A673 (cell line): ENCODE results near the gene MFSD1. TPM values are rescaled to one million over a fixed set of nuclear protein-coding genes. Genes with fewer than 3 reads are reported as not detected.
A peak's percentile ranks its signal among the peaks of the same experiment; 100 is the strongest.

ENCODE experiments used
- BruUV-seq: library from RNA; stranded (reverse); fragments of 400-500 nt; replicated peaks from 2 replicates; lab custom pipeline; 2021; lab: Mats Ljungman, UMichigan
- CTCF ChIA-PET: fragments of 300-600 bp; sonication (Branson Sonifier 250); formaldehyde crosslinking; loops from one replicate; lab custom pipeline; 2022; ENCODE audit warnings: antibody characterized with exemption; lab: Charles Lee
- POLR2A ChIA-PET: fragments of 300-600 bp; sonication (Branson Sonifier 250); formaldehyde crosslinking; loops from one replicate; lab custom pipeline; 2022; ENCODE audit warnings: antibody characterized with exemption; ENCODE audit not compliant: low non-redundant PET; lab: Charles Lee
- DNase-seq: peaks from one replicate; pipeline ENCODE4 v3.0.0-alpha.2; 2015; ENCODE audit warnings: low spot score
- H3K27ac ChIP-seq: fragments of 200-600 bp; sonication (generic); 2 replicates; pipeline ENCODE4 v1.5.1; 2016; ENCODE audit warnings: mixed run types, low read depth, mild to moderate bottlenecking, mixed read lengths, antibody characterized with exemption, low read length; ENCODE audit not compliant: poor library complexity, severe bottlenecking
- H3K27me3 ChIP-seq: fragments of 200-600 bp; sonication (generic); replicated peaks from 2 replicates; pipeline ENCODE4 v1.6.1; 2017; ENCODE audit warnings: mixed run types, low read depth, mild to moderate bottlenecking, mixed read lengths, antibody characterized with exemption, low read length; ENCODE audit not compliant: insufficient read depth, poor library complexity
- H3K36me3 ChIP-seq: fragments of 200-600 bp; sonication (generic); 2 replicates; pipeline ENCODE4 v1.6.1; 2016; ENCODE audit warnings: mixed run types, mild to moderate bottlenecking, mixed read lengths, antibody characterized with exemption, low read length; ENCODE audit not compliant: insufficient read depth, poor library complexity, severe bottlenecking
- H3K4me1 ChIP-seq: fragments of 200-600 bp; sonication (generic); 2 replicates; pipeline ENCODE4 v1.6.1; 2017; ENCODE audit warnings: mixed run types, mild to moderate bottlenecking, mixed read lengths, antibody characterized with exemption, low read length; ENCODE audit not compliant: insufficient read depth, poor library complexity, severe bottlenecking
- H3K4me3 ChIP-seq: fragments of 200-600 bp; sonication (generic); 2 replicates; pipeline ENCODE4 v1.5.1; 2016; ENCODE audit warnings: low read depth, mixed run types, mild to moderate bottlenecking, mixed read lengths, low read length; ENCODE audit not compliant: poor library complexity, severe bottlenecking
- H3K9me3 ChIP-seq: fragments of 200-600 bp; sonication (generic); 2 replicates; pipeline ENCODE4 v1.6.1; 2016; ENCODE audit warnings: mixed run types, low read depth, mild to moderate bottlenecking, mixed read lengths, antibody characterized with exemption, low read length; ENCODE audit not compliant: poor library complexity, severe bottlenecking
- EZH2 ChIP-seq: fragments of 200-600 bp; sonication (generic); IDR thresholded peaks from 2 replicates; pipeline ENCODE4 v1.6.1; 2017; ENCODE audit warnings: borderline replicate concordance, low read depth, mild to moderate bottlenecking, mixed read lengths, antibody characterized with exemption, low read length; ENCODE audit not compliant: poor library complexity, severe bottlenecking
- intact Hi-C: fragments of 100-400 bp; cut with micrococcal nuclease; formaldehyde crosslinking; loops from one replicate; pipeline ENCODE4 v1.10.0; 2022; ENCODE audit not compliant: unreplicated experiment
- total RNA-seq: library from RNA; stranded (reverse); gene quantifications from 2 replicates; pipeline ENCODE4 v1.2.3, GENCODE V29; 2021
- TF ChIP-seq, protein P1 (sequence below): fragments of 300-800, 200-600 bp; sonication (generic); conservative IDR thresholded peaks from 2 replicates; pipeline ENCODE4 v1.5.1; 2017; ENCODE audit warnings: low read depth, mild to moderate bottlenecking, antibody characterized with exemption, low read length, moderate library complexity, mixed read lengths

Gene MFSD1
- total RNA-seq, 1 experiment from 2014 or later = 15.2 TPM

DNA sequence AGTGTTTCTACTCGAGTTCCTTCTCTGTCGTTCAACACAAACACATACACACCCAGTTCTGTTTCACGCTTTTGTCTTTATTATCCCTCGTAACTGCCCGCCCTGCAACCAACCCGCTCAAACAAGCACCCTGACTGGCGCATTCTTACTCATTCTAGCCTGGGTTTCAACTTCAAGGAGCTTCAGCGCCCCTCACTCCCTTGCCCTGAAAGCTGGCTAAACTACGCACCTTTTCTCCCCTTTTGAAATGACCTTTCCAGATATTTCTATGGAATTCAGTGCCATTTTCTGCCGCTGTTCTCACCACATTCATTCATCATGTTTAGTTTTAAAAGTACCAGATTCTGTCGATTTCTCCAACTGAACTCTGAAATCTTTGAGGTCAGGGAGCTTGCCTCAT is 653 bp upstream of the MFSD1 start:
- no peak for DNase-seq
- BruUV-seq = no TSS peak

DNA sequence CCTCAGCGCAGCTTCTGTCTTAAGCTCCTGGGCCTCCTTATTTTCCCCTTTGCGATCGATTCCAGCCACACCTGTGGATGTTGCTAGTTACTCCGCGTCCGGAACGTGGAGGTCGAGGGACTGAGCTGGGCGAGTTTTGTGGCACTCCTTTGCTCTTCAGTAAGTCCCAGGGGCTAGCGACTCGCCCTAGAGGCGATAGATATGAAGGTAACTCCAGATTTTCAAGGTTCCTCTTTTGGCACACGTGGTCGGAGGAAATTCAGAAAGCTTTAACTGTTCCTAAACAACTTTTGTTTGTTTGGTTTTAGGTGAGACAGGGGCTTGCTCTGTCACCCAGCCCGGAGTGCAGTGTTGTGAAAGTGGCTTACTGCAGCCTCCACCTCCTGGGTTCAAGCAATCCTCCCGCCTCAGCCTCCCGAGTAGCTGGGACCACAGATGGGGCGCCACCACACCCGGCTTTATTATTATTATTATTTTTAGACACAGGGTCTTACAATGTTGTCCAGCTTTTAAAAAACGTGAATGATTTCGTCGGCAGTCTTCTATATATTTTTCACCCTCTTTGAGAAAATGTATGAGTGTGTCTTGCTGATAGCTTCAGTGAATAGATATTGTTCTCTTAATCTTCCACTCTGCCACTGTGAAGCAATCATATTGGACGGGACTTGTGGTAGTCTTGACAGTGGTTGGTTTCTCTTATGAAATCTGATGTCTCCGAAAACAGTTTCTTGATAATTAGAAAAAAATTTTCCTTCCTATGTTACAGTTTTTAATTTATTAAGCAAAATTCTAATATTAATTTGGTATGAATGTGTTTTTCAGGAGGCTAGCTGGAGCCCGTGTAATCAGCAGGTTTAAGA is 785 bp downstream of the MFSD1 start:
- no peaks in the 10 kb centered on the region for H3K9me3 ChIP-seq
- intact Hi-C loops = no loop called here
- POLR2A ChIA-PET = interaction anchor here (0.6 kb wide), 1 partner anchor 432 kb away, joined by 3 read pairs; no protein-coding TSS in a partner anchor
- H3K4me3 ChIP-seq = peak overlapping the region; percentile 91
- no peaks in the 10 kb centered on the region for H3K4me1 ChIP-seq
- no peaks in the 10 kb centered on the region for H3K27me3 ChIP-seq
- CTCF ChIA-PET = no interaction called here
- no peaks in the 10 kb centered on the region for H3K36me3 ChIP-seq
- BruUV-seq = no TSS peak
- DNase-seq = no peak
- TF ChIP-seq, protein P1, sequence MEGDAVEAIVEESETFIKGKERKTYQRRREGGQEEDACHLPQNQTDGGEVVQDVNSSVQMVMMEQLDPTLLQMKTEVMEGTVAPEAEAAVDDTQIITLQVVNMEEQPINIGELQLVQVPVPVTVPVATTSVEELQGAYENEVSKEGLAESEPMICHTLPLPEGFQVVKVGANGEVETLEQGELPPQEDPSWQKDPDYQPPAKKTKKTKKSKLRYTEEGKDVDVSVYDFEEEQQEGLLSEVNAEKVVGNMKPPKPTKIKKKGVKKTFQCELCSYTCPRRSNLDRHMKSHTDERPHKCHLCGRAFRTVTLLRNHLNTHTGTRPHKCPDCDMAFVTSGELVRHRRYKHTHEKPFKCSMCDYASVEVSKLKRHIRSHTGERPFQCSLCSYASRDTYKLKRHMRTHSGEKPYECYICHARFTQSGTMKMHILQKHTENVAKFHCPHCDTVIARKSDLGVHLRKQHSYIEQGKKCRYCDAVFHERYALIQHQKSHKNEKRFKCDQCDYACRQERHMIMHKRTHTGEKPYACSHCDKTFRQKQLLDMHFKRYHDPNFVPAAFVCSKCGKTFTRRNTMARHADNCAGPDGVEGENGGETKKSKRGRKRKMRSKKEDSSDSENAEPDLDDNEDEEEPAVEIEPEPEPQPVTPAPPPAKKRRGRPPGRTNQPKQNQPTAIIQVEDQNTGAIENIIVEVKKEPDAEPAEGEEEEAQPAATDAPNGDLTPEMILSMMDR = no peak
- no peak for TF ChIP-seq EZH2
- H3K27ac ChIP-seq = peak overlapping the region; percentile 56

More for the DNA sequence above, 653 bp upstream of the MFSD1 start:
- H3K36me3 ChIP-seq = no peaks in the 10 kb centered on the region
- no peaks in the 10 kb centered on the region for H3K27me3 ChIP-seq
- no peak for TF ChIP-seq EZH2
- TF ChIP-seq, protein P1 = no peak
- intact Hi-C loops = no loop called here
- H3K27ac ChIP-seq = peak overlapping the region; percentile 56
- no peaks in the 10 kb centered on the region for H3K4me1 ChIP-seq
- ChIA-PET CTCF (no interaction called here), POLR2A (no interaction called here)
- no peaks in the 10 kb centered on the region for H3K9me3 ChIP-seq
- H3K4me3 ChIP-seq = peak overlapping the region; percentile 91

DNA sequence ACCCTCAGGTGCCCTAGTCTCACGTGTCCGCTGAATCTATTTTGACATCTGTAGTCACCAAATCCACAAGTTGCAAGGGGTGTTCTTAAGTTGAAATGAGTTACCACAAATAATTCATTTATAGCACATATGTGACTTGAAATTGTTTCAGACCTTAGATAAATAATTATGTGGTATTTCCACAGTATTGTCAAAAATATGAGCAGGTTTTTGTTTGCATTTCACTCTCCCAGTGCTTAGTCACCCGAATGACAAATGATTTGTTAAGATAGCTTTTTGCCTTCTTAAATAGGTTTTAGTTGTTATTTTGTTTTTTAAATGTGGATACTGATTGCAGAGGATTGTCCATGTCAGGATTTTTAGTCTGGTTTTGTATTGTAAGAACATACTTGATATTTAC is 2.6 kb downstream of the MFSD1 start:
- Histone ChIP-seq H3K27ac (no peak overlapping the region), H3K27me3 (no peaks in the 10 kb centered on the region), H3K36me3 (no peaks in the 10 kb centered on the region), H3K4me1 (no peaks in the 10 kb centered on the region), H3K9me3 (no peaks in the 10 kb centered on the region), H3K4me3 (no peak overlapping the region)
- TF ChIP-seq, protein P1 = no peak
- TF ChIP-seq EZH2 = no peak
- POLR2A ChIA-PET = no interaction called here
- intact Hi-C loops = no loop called here
- CTCF ChIA-PET = no interaction called here
- no TSS peak for BruUV-seq
- no peak for DNase-seq
